NB4 (cell line): ENCODE data around the gene SEPTIN11.

Source experiments
- CTCF ChIP-seq: IDR thresholded peaks from one replicate; pipeline ENCODE4 v1.5.1; 2012; ENCODE audit warnings: low read depth, low read length
- MAX ChIP-seq: IDR thresholded peaks from 2 replicates; pipeline ENCODE4 v1.6.1; 2011; ENCODE audit warnings: low read depth, low read length
- MYC ChIP-seq: IDR thresholded peaks from 2 replicates; pipeline ENCODE4 v1.6.1; 2011; ENCODE audit warnings: low read depth, low read length
- POLR2A ChIP-seq: IDR thresholded peaks from 2 replicates; pipeline ENCODE4 v1.6.1; 2011; ENCODE audit warnings: mild to moderate bottlenecking; ENCODE audit not compliant: insufficient read length; ENCODE audit errors: extremely low read depth

DNA sequence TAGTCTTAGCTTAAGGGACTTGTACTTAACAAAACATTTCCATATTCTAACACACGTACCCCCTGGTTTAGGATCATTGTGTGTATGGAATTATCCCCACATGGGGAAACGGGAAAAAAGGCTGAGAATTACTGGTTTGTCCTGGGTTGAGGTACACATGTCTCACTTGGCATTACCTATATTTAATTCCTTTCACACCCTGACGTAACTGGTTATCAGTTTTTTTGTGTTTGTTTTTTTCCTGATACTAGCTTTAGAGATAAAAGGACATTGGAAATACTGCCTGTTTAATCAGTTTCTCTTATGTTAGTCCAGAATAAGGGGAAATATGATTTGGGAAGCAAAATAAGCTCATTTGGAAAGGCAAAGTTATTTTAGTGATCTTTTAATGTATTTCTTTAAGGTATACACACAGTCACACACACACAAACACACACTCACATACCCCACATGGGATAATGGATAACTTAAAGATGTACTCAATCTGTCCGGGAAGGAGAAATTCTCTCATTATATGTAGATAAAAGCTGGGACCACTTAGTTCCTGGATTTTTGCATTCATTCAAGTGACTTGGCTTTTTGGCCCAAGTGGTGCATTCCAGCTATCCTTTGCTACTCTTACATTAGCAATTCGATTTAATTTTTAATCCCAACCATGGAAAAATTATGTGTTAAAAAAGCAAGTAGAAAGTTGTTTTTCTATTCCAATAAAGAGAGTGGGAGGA is 13.0 kb downstream of the SEPTIN11 start:
- TF ChIP-seq CTCF = no peak
- no peak for TF ChIP-seq MAX
- no peak for TF ChIP-seq POLR2A
- TF ChIP-seq MYC = no peak
